ENCODE measurements around the gene TACC2.

The TACC2 gene

GRCh38 chr10:122030200-122030552 is 41.2 kb downstream of the TACC2 start:
- TF ChIP-seq ZNF274 (IDR thresholded peaks at IDR 0.05; ENCODE audit: low read depth, low read length) = no peak
- no peak overlapping the region for H3K4me3 ChIP-seq (ENCODE audit: low read length)

- no peak for TF ChIP-seq ZNF274 (IDR thresholded peaks at IDR 0.05; ENCODE audit: low read depth, low read length)
- no peak overlapping the region for H3K4me3 ChIP-seq (ENCODE audit: low read length)
These were observed 44.4 kb downstream of the TACC2 start for GRCh38 chr10:122033224-122033926.

- no peak overlapping the region for H3K4me3 ChIP-seq (ENCODE audit: low read length)
- TF ChIP-seq ZNF274 (IDR thresholded peaks at IDR 0.05; ENCODE audit: low read depth, low read length) = no peak
These were observed 45.3 kb downstream of the TACC2 start for GRCh38 chr10:122034149-122034756.

- no peak for TF ChIP-seq ZNF274 (IDR thresholded peaks at IDR 0.05; ENCODE audit: low read depth, low read length)
- no peak overlapping the region for H3K4me3 ChIP-seq (ENCODE audit: low read length)
These were observed 51.8 kb downstream of the TACC2 start for GRCh38 chr10:122040786-122041185.

GRCh38 chr10:122042836-122043235 is 53.9 kb downstream of the TACC2 start:
- TF ChIP-seq ZNF274 (IDR thresholded peaks at IDR 0.05; ENCODE audit: low read depth, low read length) = no peak
- no peak overlapping the region for H3K4me3 ChIP-seq (ENCODE audit: low read length)

- H3K4me3 ChIP-seq (ENCODE audit: low read length) = no peak overlapping the region
- TF ChIP-seq ZNF274 (IDR thresholded peaks at IDR 0.05; ENCODE audit: low read depth, low read length) = no peak
These were observed 55.2 kb downstream of the TACC2 start for GRCh38 chr10:122044045-122044661.

- no peak overlapping the region for H3K4me3 ChIP-seq (ENCODE audit: low read length)
- TF ChIP-seq ZNF274 (IDR thresholded peaks at IDR 0.05; ENCODE audit: low read depth, low read length) = no peak
These were observed 55.8 kb downstream of the TACC2 start for GRCh38 chr10:122044713-122045112.

GRCh38 chr10:122045212-122045611 is 56.2 kb downstream of the TACC2 start:
- H3K4me3 ChIP-seq (ENCODE audit: low read length) = no peak overlapping the region
- no peak for TF ChIP-seq ZNF274 (IDR thresholded peaks at IDR 0.05; ENCODE audit: low read depth, low read length)

GRCh38 chr10:122047560-122047959 is 58.6 kb downstream of the TACC2 start:
- no peak for TF ChIP-seq ZNF274 (IDR thresholded peaks at IDR 0.05; ENCODE audit: low read depth, low read length)
- no peak overlapping the region for H3K4me3 ChIP-seq (ENCODE audit: low read length)

GRCh38 chr10:122049076-122049475 is 60.1 kb downstream of the TACC2 start:
- no peak for TF ChIP-seq ZNF274 (IDR thresholded peaks at IDR 0.05; ENCODE audit: low read depth, low read length)
- no peak overlapping the region for H3K4me3 ChIP-seq (ENCODE audit: low read length)

- no peak overlapping the region for H3K4me3 ChIP-seq (ENCODE audit: low read length)
- no peak for TF ChIP-seq ZNF274 (IDR thresholded peaks at IDR 0.05; ENCODE audit: low read depth, low read length)
These were observed 61.3 kb downstream of the TACC2 start for GRCh38 chr10:122050311-122050710.

- no peak for TF ChIP-seq ZNF274 (IDR thresholded peaks at IDR 0.05; ENCODE audit: low read depth, low read length)
- no peak overlapping the region for H3K4me3 ChIP-seq (ENCODE audit: low read length)
These were observed 61.8 kb downstream of the TACC2 start for GRCh38 chr10:122050811-122051210.

GRCh38 chr10:122051609-122052385 is 62.8 kb downstream of the TACC2 start:
- no peak overlapping the region for H3K4me3 ChIP-seq (ENCODE audit: low read length)
- no peak for TF ChIP-seq ZNF274 (IDR thresholded peaks at IDR 0.05; ENCODE audit: low read depth, low read length)

GRCh38 chr10:122052701-122053100 is 63.7 kb downstream of the TACC2 start:
- H3K4me3 ChIP-seq (ENCODE audit: low read length) = no peak overlapping the region
- no peak for TF ChIP-seq ZNF274 (IDR thresholded peaks at IDR 0.05; ENCODE audit: low read depth, low read length)

Data from GM08714 (cell line).